Tibial nerve (tissue), 4 donors: ENCODE measurements around the gene ASB11.

Experiments used
- CTCF ChIP-seq, 5 experiments: fragments of 200-600 bp in 3 of 5; fragments of 450-650 bp in 2 of 5; sonication (generic) in 3 of 5; IDR thresholded peaks; one replicate each; pipeline ENCODE4 v1.5.1; 2016 to 2019; ENCODE audit warnings: antibody characterized with exemption in 5 of 5, mild to moderate bottlenecking in 3 of 5, moderate library complexity in 2 of 5
- EP300 ChIP-seq, 2 donors: sonication (generic); formaldehyde crosslinking; IDR thresholded peaks; one replicate each; pipeline ENCODE4 v1.6.1; 2017; ENCODE audit warnings: antibody characterized with exemption in 2 of 2, mild to moderate bottlenecking in 1 of 2
- POLR2A ChIP-seq, 2 donors: fragments of 450-650 bp; IDR thresholded peaks; one replicate each; pipeline ENCODE4 v1.6.1; 2017; ENCODE audit warnings: antibody characterized with exemption in 2 of 2, mild to moderate bottlenecking in 2 of 2, moderate library complexity in 2 of 2

GRCh38 chrX:15298201-15298600, 17.2 kb downstream of the ASB11 start:
- TF ChIP-seq POLR2A (IDR thresholded peaks at IDR 0.05) (no peak), CTCF (IDR thresholded peaks at IDR 0.05) (no peak), EP300 (IDR thresholded peaks at IDR 0.05) (peak in 1 of 2 donors; percentile 26)
